SU-DHL-6 (cell line): ENCODE measurements around the gene OTUD5.

ENCODE experiments used
- CTCF ChIP-seq: fragments of 200-600 bp; sonication (generic); IDR thresholded peaks from one replicate; pipeline ENCODE4 v1.5.1; 2017; ENCODE audit warnings: antibody characterized with exemption, mild to moderate bottlenecking, low read length, moderate library complexity; ENCODE audit not compliant: insufficient read depth, poor library complexity, severe bottlenecking
- EZH2phosphoT487 ChIP-seq: fragments of 200-600 bp; sonication (generic), shearing (Covaris generic); conservative IDR thresholded peaks from 2 replicates; pipeline ENCODE4 v1.6.1; 2018; ENCODE audit warnings: mild to moderate bottlenecking, antibody characterized with exemption, low read length, moderate library complexity, mixed read lengths

GRCh38 chrX:48983081-48983480, 25.7 kb upstream of the OTUD5 start:
- no peak for TF ChIP-seq CTCF
- no peak for TF ChIP-seq EZH2phosphoT487
